NOMO-1 treated with DMSO at 0.1 percent for 48 hours (cell line): ENCODE data around the gene TFF1.
A peak's percentile ranks its signal among the peaks of the same experiment; 100 is the strongest.

Experiments
- DNase-seq: peaks from one replicate; lab custom pipeline; 2025; ENCODE audit not compliant: unreplicated experiment; lab: John Stamatoyannopoulos, UW

Gene TFF1

DNA sequence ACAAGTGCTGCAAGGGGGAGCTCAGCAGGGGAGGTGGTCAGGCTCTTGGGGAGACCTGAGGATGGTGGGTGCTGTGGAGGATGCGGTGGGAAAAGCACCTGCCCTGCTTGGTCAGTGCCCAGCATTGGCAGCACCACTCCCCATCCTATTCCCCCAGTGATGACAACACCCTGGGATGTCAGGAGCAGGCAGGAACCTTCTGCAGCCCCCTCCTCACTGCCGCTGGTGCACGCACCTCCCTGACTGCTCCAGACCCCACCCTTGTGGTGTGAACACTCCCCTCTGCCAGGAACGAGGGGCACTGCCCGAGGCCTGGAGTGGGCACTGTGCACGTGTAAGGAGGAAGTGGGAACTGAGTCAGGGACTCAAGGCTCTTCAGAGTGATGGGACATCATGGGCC is 17.0 kb upstream of the TFF1 start:
- DNase-seq, result no peak

DNA sequence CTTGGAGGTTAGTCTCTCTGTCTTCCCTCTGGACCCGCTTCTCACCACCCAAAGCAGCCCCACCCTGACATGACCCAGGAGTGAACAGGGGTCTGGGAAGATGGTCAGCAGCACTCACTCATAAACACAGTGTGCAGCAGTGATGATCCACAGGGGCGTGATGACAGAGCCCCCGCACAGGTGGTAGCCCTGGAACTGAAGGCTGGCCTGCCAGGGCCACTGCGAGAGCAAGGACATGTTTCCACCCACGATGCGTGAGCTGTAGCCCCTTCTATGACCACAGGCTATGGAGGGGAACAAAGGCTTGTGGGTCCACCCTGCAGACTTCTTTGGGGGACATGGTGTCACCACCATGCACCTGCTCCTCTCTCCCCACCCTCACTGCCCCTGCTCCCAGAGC is 16.6 kb upstream of the TFF1 start:
- DNase-seq, result no peak

GRCh38 chr21:42381347-42381984 is 15.1 kb upstream of the TFF1 start:
- DNase-seq, result peak; percentile 37

DNA sequence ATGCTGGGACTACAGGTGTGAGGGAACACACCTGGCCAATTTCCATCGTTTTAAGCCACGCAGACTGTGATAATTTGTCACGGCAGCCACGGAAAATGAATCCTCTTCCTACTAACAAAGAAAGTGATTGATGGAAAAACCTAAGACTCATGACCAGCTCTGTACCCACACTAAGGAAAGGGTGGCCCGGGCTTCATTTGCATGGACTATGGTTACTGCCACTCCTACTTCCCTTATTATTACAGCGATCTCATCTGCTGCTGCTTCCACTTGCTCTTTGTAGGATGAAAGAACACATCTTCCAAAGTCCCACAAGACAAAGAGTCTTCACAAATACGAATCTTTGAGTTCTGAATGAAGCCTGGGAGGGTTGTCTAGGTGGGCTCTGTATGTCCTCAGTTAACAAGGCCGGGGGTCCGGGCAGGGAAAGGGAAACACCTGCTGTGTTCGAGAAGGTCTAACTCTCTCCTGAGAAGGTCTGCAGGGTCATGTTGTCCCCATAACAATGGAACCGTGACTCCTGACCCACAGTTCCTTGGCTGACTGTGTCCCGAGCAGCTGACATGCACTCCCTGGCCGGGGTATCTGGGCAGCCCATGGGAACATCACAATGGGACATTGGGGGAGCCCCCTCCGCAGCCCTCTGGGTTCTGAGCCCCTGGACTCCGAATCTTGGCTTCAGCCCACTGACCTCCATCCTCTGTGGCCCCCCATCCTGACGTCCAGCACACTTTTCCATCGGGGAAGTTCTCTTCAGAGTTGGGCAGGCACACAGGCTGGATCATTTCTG is 13.3 kb upstream of the TFF1 start:
- DNase-seq, result no peak

DNA sequence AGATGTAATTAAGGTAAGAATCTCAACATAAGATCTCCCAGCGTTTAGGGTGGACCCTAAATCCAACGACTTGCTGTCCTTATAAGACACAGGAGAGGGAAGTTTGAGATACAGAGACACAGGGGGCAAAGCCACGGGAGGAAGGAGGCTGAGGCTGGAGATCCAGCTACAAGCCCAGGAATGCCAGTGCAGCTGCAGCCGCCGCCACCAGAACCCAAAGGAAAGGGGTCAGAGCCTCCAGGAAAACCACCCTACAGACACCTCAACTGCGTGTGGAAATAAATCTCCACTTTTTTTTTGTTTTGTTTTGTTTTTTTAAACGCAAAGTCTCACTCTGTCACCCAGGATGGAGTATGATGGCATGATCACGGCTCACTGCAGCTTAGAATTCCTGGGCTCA is 12.1 kb upstream of the TFF1 start:
- no peak for DNase-seq

DNA sequence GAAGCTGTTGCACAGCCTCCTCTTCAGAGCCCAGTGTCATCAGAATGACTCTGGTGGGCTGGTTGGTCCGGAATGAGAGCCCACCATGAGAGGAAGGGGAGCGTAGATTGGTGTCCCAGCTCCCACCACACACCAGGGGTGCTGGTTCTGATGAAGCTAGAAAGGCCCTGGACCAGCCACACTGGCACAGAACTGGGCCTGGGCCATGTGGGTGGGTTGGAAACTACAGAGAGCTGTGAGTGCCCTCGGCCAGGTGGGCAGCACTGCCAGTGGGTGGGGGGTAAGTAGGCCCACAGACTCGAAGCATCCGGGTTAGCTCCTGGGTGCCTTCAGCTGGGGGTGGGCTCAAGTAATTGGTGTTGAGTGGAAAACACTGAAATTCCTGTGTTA is 11.6 kb upstream of the TFF1 start:
- DNase-seq, result no peak

GRCh38 chr21:42377211-42377950 is 11.0 kb upstream of the TFF1 start:
- no peak for DNase-seq

DNA sequence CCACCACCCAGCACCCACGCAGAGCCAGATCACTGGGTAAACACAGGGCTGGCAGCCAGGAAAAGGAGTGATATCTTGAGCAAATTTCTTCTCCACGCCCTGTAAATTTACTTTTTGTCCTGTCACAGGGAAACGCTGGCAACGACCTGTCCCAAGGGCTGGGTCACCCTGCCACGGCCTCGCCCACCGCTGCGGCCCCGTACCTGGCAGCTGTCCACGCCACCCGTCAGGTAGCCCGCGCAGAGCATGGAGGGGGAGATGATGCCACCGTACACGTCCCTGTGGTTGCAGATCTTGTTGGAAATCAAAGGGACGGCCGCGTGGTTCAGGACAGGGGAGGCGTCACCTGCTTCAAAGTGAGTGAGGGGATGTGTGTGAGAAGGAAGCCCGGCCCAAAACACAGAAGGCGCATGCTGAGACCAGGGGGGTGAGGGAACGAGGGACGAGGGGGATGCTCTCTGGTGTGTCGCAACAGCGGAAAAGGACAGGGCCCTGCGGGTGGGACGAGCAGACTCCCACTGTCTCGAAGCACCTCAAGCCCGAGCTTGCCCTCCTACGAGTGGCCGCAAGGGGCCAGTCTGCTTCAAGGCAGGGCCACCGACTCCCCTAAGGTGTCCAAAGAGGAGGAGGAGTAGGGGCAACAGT is 10.1 kb upstream of the TFF1 start:
- no peak for DNase-seq

DNA sequence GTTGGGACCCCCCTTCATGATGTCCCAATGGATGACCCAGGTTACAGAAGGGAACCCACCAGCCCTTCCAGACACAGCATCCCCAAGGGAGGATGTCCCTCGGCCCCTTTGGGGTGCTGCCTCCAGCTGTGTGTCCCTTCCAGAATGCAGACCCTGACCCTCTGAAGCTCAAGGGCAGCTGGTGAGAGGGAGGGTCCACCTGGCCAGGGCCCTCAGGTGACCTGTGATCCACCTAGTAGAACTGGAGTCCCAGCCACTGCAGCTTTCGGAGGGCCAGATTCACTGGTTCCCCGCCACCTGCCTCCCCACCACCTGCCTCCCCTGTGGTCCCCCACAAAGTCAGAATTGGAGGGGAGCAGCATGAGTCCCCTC is 9.6 kb upstream of the TFF1 start:
- no peak for DNase-seq

GRCh38 chr21:42375506-42375905 is 9.2 kb upstream of the TFF1 start:
- DNase-seq, result no peak

- DNase-seq, result no peak
Measured at GRCh38 chr21:42374864-42375499, 8.6 kb upstream of the TFF1 start.

- no peak for DNase-seq
Measured at GRCh38 chr21:42374457-42374856, 8.1 kb upstream of the TFF1 start.

GRCh38 chr21:42373908-42374455 is 7.6 kb upstream of the TFF1 start:
- no peak for DNase-seq

DNA sequence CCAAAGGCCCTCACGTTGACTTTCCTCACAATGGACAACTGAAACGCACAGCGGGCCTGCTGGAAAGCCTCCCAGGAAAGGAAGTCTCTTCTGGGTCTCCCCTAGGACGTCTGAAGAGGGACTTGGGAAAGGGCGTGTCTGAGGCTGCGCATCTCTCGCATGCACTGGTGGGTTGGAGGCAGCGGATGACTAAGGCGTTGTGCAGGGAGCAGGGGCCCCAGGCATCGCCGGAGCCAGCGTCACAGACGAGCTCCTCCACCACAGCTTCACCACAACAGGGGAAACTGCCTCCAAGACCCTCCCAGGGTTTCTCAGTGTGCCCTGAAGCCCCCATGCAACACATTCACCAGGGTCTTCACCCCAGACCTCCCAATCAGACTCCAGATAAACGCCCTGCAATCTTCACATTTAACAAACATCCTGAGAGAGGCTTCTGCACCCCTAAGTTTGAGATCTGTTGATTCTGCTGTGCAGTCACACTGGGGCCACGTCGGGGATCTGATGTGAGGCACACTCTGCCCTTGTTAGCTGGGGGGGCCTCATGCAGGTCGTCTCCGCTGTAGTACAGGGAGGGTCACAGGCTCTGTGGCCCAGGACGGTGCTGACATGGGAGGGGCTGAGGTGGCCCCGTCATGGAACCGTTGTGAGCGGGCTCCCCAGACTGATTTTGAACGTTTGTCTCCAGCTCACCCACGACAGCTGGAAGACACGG is 7.0 kb upstream of the TFF1 start:
- no peak for DNase-seq

- DNase-seq, result no peak
Measured at GRCh38 chr21:42370894-42371654, 4.7 kb upstream of the TFF1 start.

DNA sequence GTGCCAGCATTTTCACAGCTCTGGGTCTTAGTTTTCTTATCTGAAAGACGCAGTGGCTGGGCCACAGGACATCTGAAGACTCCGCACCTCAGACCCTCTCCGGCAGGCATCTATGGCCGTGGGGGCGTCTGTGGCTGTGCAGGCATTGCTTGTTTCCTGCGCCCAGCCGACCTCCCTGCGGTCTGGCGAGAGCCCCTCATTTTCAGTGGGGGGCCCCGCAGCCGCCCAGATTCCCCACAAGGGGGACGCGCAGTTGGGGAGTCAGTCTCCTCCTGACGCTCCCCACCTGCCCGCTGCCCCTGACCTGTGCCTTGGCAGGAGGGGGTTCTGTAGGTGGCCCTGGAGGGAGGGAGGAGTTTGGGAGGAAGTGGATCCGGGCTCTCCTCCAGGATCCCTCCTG is 3.5 kb upstream of the TFF1 start:
- DNase-seq, result no peak

- no peak for DNase-seq
Measured at GRCh38 chr21:42367367-42368165, 1.2 kb upstream of the TFF1 start.

- DNase-seq, result no peak
Measured at GRCh38 chr21:42365770-42366169, 565 bp downstream of the TFF1 start.
